ENCODE results near the gene TIMP3.
"Not testable (repeated sequence)": the region's sequence is repeated elsewhere in the genome, so short reads cannot be mapped to it uniquely, and the experiment has no call there.

The TIMP3 gene

DNA sequence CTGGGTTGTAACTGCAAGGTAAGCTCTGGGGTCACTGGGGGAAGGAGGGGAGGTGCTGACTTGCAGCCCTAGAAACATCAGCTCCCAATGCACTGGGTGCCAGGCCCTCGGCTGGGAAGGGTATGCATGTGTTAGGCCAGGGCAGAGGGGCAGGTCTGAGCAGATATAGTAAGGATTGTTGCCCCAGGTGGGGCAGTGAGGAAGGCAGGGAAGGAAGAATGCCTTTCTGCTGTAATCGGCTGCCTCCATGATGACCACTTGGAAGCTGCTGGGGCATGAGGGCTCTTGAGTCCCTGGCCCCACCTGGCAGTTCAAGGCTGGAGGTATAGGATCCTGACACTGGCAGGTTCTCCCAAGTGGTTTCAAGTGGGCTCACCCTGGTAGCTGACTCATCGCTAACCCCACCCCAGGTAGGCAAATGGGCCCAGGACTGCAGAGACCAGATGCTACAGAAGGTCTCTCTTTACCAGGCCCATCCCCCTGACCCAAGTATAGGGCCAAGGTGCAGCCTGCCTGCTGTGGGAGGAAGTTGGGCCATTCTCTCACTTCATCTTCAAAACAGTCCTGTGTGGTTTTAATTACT lies 56.7 kb downstream of the TIMP3 start:
- no peak for DNase-seq

DNA sequence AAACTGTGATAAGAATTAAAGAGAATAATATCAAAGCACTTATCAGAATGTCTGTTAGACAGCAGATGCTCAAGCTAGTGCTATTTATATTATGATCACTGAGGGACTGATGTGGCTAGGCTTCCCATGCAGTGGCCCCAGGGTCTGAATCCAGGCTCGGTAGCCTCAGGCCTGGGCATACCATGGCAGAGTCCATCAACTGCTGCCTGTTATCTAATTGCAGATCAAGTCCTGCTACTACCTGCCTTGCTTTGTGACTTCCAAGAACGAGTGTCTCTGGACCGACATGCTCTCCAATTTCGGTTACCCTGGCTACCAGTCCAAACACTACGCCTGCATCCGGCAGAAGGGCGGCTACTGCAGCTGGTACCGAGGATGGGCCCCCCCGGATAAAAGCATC lies 57.5 kb downstream of the TIMP3 start:
- no peak for DNase-seq

DNA sequence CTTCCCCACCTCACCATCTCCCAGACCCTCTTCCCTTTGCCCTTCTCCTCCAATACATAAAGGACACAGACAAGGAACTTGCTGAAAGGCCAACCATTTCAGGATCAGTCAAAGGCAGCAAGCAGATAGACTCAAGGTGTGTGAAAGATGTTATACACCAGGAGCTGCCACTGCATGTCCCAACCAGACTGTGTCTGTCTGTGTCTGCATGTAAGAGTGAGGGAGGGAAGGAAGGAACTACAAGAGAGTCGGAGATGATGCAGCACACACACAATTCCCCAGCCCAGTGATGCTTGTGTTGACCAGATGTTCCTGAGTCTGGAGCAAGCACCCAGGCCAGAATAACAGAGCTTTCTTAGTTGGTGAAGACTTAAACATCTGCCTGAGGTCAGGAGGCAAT lies 58.2 kb downstream of the TIMP3 start:
- no peak for DNase-seq

DNA sequence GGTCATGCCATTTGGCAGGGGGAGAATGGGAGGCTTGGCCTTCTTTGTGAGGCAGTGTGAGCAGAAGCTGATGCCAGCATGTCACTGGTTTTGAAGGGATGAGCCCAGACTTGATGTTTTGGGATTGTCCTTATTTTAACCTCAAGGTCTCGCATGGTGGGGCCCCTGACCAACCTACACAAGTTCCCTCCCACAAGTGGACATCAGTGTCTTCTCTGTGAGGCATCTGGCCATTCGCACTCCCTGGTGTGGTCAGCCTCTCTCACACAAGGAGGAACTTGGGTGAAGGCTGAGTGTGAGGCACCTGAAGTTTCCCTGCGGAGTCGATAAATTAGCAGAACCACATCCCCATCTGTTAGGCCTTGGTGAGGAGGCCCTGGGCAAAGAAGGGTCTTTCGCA lies 59.8 kb downstream of the TIMP3 start:
- no peak for DNase-seq

DNA sequence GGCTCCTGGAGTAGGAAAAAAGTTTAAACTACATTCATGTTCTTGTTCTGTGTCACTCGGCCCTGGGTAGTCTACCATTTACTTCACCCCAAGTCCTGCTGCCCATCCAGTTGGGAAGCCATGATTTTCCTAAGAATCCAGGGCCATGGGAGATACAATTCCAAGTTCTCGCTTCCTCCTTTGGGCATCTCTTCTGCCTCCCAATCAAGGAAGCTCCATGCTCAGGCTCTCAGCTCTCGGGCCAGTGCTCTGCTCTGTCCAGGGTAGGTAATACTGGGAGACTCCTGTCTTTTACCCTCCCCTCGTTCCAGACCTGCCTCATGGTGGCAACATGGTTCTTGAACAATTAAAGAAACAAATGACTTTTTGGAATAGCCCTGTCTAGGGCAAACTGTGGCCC lies 60.6 kb downstream of the TIMP3 start:
- no peak for DNase-seq

DNA sequence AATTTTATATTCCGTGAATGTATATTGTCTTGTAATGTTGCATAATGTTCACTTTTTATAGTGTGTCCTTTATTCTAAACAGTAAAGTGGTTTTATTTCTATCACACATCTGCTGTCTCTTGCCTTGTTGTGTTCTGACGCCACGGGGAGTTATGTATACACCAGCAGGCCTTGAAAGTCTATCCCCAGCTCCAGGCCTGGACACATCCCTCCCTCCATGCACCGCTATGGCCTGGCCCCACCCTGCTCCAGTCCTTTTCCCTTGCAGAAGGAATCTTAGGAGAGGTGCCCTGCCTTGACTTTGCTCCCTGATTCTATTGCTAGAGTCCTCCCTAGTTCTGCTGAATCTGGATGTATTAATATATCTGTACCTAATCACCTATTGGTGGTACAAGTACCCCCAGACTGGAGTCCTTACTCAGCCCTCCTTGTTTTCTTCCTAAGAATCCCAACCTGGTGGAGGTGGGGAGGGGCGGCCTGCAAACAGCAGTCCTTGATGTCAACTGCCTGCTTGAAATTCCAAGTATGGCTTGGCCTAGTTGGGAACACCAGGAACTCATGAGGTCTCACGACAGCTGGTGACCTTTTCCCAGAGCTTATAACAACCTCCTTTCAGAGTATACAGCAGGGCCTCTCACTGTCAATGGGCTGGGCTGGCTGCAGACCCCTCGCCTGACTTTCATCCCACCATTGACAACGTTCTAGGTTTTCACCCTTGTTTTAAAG lies 61.6 kb downstream of the TIMP3 start:
- no peak for DNase-seq

DNA sequence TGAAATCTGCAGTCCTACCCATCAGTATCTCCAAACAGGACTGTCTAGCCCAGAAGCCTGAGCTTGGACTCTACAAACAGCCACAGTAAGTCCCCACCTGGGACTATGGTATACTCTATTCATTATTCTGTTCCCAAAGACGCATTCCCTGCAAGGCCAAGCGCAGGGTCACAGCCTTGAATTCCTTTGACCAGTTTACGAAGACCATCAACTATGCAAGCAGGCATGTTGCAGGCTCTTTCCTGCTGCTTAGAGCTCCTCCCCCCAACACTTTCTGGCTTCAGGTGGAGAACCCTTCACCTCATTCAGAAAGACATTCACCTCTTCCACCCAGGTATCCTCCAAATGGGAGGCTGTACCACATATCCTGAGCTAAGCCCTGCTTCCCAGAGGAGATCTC lies 62.5 kb downstream of the TIMP3 start:
- no peak for DNase-seq

DNA sequence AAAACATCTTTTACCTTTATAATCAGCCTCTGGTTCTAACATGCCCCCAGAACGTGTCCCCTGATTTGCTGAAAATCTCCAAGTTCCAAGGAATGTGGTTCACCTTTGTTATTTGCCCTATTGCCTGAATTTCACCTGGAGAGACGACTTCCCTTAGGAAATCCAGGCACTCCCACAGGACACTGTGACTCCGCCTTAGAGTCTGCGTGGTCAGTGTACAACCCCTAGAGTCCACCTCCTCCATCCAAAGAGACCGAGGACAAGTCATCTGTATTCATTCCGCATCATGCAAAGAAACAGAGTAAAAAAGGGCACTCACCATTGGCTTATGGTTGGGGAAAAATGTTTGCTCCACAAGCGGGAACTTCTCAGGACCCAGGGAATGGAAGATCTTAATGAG lies 63.1 kb downstream of the TIMP3 start:
- DNase-seq: no peak

DNA sequence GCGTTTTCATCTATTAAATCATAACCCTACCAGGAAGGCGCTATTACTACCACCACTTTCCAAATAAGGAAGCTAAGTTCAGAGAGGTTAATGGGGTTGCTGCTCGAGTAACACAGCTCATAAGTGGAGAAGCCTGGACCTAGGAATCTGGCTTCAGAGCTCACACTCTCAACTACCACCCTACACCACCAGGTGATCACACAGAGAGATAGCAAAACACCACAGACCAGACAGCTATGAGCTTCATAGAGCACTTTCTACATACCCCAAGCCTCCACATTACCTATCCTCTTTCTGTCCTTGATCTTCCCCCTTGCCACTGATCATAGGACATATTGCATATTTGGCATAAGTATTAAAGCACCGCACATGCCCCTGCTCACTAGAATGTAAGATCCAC lies 65.4 kb downstream of the TIMP3 start:
- no peak for DNase-seq

DNA sequence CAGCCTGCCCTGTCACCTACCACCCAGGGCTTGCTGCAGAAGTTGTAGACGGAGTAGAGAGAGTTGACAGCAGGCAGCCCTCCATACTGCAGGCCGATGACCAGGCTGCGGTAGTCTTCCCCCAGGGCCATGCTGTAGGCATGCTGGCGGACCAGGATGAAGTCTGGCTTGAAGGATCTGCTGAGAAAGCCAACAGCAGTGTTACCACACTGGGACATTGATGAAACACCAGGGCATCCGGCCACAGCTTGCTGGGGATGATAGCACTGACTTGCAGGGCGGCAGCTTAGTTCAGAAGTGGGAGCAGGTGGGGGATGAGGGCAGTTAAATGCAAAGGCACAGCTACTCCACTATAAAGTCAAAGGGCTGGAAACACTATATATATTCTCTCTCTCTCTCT lies 67.4 kb downstream of the TIMP3 start:
- no peak for DNase-seq

DNA sequence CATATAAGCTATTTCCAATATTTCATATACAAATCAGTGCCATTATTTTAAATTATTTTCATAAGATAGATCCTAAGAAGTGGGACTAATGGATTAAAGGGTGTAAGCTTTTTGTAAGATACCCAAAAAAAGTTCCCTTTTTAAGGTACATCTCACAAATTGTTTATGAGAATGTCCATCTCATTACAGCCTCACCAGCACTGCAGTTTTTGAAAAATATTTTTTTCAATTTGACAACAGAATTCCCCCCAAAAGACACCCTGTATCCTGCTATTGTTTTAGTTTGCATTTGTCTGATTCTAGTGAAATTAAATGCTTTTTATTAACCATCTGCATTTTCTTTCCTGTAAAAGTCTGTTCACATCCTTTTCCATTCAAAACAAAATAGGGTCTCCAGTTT lies 69.0 kb downstream of the TIMP3 start:
- DNase-seq: no peak

DNA sequence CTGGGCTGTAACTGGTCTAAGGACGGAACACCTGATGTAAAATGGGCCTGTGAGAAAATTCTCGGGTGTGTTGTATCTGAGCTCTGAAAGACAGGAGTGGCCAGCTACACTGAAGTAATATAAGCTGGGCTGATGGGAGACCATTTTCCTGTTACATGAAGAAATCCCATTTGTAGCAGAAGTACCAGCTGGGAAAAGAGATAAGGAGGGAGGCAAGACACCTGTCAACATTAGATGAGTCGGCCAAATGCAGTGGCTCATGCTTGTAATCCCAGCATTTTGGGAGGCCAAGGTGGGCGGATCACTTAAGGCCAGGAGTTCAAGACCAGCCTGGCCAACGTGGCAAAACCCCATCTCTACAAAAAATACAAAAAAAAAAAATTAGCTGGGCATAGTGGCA lies 72.1 kb downstream of the TIMP3 start:
- not testable (repeated sequence) for DNase-seq

DNA sequence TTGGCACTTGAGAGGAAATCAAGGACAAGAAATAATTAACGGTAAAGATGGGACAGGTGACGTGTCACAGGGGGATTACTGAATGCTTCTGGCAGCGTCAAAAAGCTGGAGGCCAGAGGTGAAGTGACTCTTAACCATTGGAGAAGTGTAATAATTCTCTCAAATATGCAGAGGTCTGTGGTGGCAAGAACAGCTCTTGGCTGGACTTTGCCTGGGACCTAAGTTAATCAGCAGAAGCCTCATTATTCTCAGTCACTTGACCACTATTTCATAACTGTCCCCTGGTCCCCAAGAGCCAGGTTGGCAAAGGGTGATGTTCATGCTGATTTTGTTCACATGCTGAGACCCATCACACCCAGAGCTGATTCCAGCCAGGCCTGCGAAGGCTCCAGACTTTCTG lies 72.9 kb downstream of the TIMP3 start:
- no peak for DNase-seq

DNA sequence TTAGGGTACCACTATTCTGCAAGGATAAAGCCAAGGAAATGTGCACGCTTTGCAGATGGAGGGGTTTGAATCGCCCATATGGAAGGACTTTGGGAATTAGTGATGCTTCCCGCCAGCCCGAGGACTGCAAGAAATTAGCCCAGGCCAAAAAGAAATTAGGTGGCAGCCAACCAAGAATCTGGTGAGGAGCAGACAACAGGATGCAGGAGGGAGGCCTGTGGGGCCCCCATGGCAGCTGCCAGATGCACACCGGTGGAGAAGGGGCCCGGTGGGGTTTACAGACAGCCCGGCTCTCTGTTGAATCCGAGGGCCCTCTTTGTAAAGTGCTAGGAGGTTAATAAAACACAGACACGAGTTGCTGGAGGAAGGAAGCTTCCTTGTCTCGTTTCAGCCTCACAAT lies 73.5 kb downstream of the TIMP3 start:
- no peak for DNase-seq

DNA sequence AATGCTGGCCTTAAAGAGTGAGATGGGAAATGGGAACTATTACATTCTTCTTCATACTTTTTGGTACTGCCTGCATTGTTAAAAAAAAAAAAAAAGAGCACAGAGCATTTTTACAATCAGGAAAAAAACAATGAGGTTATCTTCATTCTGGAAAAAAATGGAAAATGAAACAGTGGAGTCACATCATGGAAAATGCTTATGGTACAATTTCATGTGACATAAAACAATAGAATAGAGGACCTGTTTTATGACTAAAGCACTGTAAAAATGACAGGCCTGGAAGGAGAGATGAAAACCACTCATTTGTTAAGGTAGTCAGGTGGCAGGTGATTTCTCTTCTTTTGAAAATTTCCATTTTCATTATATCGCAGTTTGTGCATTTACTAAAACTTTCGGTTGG lies 75.0 kb downstream of the TIMP3 start:
- DNase-seq: no peak

DNA sequence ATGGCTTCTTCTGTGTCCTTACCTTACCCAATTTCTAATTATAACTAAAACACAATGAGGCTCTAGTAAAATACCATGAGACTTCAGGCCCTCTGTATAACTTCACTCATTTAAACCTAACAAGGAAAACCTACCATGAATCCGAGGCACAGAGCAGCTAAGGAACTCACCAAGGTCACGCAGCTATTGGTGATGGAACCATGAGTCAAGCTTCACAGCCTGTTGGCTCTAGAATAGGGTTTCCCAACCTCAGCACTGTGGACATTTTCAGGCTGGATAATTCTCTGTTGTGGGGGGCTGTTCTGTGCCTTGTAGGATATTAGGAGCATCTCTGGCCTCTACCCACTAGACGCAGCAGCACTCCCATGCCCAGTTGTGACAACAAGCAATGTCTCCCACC lies 75.7 kb downstream of the TIMP3 start:
- DNase-seq: no peak

DNA sequence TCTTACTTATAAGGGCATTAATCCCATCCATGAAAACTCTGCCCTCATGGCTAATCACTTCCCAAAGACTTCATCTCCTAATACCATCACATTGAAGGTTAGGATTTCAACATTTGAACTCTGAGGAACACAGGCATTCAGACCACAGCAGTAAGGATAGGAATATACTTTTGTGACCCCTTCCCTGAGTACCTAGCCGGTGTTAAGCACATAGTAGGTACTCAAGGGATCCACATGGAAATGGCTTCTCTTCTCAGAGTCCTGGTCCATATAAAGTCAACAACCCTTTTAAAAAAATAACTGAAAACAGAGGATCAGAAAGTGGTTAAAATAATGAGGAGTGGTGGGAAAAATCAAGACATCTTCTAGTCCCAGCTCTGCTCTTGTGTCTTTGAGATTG lies 78.0 kb downstream of the TIMP3 start:
- no peak for DNase-seq

DNA sequence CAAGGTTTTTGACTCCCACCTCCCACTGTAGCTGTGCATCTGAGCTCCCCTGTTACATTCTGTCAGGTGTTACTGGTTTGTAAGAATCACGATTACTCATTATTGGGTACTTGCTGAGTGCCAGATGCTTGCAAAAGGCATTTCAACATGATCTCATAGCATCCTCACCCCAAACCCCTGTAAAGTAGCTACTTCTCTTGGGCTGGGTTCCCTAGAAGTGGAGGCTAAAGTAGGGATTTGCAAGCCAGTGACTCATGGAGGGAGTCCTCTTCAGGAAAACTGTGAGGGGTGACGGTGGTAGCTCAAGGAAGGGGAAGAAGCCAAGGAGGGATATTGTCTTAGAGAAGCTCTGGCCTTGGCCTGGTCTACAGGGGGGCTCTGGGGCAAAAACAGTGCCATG lies 78.6 kb downstream of the TIMP3 start:
- peak; percentile 68 for DNase-seq

DNA sequence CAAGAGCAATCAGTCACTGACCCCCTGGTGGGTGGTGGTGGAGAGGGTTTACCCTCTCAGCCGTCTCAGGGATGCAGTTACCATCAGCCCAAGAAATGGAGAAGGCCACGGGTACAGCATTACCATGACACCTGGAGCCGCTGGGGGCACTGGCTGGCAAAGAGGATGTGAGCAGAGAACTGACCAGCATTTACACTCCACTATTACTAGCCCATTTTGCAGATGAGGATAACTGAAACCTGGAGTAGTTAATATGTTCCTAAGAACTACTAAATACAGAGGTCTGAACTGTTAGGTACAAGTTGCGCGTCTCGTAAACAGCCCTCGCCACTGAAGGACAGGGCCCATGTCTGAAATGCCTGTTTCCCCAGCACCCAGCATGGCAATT lies 79.0 kb downstream of the TIMP3 start:
- no peak for DNase-seq

DNA sequence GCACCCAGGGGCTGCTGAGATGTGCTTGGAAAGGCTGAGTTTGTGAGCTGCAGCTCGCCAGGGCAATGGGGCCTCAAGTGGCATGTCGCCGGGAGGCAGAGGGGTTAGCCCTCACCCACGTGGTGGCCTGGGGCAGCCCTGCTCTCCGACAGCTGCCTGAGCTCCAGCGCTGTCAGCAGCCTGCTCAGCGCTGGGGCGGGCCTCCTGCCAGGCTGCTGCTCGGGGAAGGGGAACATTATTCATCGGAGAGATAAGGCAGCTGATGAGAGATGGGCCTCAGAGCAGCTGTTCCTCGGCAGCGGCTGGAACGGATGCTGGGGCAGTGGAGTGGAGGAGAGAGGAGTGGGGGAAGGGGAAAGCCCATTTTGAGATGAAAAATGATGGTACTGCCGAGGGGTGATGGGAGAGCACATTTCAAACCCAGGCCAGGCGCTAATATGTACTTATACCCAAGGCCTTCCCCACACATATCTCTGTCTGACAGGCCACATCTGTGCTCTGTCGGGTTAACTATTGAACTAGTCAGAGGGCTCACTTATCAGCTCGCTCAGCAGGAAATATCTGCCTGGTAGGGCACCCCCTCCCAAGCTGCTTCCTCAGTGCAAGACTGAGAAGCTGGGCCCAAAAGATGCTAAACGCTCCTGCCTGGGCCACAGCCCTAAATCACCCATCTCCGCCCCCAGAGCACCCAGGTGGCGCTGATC lies 79.5 kb downstream of the TIMP3 start:
- peak; percentile 83 for DNase-seq

DNA sequence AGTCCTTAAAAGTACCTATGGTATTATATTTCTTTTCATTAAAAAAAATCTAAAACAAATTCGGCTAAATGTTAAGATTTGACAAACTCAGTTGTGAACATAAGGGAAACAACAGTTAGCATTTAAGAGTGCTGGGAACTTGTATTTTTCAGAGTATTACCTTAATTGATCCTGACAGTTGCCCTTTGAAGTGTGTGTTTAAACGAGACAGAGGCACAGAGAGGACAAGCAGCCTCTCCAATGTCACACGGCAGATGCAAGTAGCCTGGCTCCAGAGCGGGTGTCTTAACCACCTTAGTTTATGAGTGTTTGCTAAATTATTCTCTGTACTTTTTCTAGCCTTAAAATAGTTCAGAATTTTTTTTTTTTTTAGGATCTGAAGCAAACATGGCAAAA lies 80.9 kb downstream of the TIMP3 start:
- DNase-seq: no peak

DNA sequence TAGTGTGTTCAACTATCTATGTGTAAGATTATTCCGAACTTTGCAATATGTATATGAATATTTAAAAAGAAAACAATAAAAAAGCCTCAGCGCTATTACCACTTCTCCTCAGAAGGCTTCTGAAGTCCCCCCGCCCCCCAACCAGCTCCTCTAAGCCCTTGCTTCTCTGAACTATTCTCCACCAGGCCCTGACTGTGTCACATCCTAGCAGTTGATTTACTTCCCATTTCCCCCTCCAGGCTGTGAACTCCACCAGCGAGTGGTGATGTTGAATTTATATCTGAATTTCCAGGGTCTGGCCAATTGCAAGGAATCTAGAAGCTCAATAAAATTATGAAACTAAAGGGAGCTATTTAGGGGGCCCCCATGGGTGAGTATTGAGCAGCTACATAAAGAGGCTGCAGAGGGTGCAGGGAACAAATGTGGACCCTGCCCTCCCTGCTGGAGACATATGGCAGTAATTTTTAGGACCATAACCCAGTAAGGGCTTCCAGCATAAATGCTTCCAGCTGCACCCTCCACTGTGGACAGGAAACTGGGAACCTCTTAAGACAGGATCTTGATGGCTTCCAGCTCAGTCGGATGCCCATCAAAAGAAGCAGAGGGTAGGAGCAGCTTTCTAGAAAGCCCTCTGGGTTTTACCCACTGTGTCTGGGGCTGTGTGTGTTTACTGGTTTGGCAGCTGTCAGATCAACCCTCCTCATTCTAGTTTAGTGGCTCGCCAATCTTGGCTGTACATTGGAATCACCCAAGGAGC lies 81.4 kb downstream of the TIMP3 start:
- DNase-seq: no peak

DNA sequence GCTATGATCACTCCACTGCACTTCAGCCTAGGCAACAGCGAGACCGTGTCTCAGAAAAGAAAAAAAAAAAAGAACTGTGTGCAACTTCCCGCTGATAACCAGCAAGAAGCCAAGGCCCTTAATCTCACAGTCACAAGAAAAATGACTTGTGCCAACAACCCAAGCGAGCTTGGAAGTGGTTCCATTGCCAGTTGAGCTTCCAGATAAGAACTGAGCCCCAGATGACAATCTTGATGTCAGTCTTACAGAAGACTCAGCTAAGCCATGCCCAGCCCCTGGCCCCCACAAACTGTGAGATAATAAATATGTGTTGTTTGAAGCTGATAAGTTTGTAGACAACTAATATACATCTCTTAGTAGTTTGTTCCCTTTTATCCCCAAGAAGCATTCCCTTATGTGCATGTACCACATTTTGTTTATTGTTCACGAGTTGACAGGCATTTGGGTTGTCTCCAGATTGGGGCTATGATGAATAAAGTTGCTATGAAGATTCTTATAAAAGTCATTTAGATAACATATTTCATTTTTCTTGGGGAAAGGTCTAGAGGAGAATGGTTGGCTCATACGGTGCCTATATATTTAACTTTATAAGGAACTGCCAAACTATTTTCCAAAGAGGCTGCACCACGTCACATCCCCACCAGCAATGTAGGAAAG lies 85.9 kb downstream of the TIMP3 start:
- no peak for DNase-seq

Data from fibroblast of skin of right biceps (primary cell).